Ovary (tissue), 3 donors: Measurements from ENCODE around the gene MRPL22.

Experiments
- CTCF ChIP-seq, 3 donors: fragments of 450-650 bp in 2 of 3; fragments of 200-600 bp in 1 of 3; IDR thresholded peaks; one replicate each; pipeline versions ENCODE4 v1.5.1 to v1.8.0; 2016 to 2022; ENCODE audit warnings: antibody characterized with exemption in 3 of 3, mild to moderate bottlenecking in 1 of 3
- EP300 ChIP-seq: sonication (generic); formaldehyde crosslinking; IDR thresholded peaks from one replicate; pipeline ENCODE4 v1.6.1; 2017; ENCODE audit warnings: antibody characterized with exemption
- POLR2A ChIP-seq: fragments of 450-650 bp; IDR thresholded peaks from one replicate; pipeline ENCODE4 v1.6.1; 2017; ENCODE audit warnings: antibody characterized with exemption, mild to moderate bottlenecking, moderate library complexity
- donor health status: DM: no; HTN: no; CAD: no.

DNA sequence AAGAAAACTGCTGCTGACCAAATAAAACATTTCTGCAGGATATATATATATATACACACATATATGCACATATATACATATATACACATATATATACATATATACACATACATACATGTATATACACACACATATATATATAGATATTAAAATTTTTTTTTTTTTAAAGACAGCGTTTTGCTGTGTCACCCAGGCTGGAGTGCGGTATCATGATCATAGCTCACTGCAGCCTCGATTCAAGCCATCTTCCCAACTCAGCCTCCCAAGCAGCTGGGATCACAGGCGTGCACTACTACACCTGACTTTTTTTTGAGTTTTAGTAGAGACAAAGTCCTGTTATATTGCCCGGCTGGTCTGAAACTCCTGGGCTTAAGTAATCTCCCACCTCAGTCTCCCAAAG is 2.7 kb downstream of the MRPL22 start:
- TF ChIP-seq CTCF (IDR thresholded peaks at IDR 0.05), result no peak
- no peak for TF ChIP-seq POLR2A
- TF ChIP-seq EP300, result no peak
